Osteoblast (primary cell): ENCODE data around the gene ICE1. TPM values are rescaled to one million over a fixed set of nuclear protein-coding genes. Genes with fewer than 3 reads are reported as not detected.

ENCODE experiments used
- DNase-seq: peaks from one replicate; pipeline ENCODE4 v3.0.0; 2011; ENCODE audit warnings: low spot score, mixed read lengths; ENCODE audit not compliant: insufficient read length; ENCODE audit errors: missing footprints
- H2AFZ ChIP-seq: 2 replicates; pipeline ENCODE4 v1.6.0; 2011; ENCODE audit warnings: mild to moderate bottlenecking, low read length
- H3K27ac ChIP-seq: 2 replicates; pipeline ENCODE4 v1.5.1; 2011; ENCODE audit warnings: mild to moderate bottlenecking, low read depth, low read length, moderate library complexity
- H3K27me3 ChIP-seq: 2 replicates; pipeline ENCODE4 v1.6.0; 2012; ENCODE audit warnings: mild to moderate bottlenecking, control low read depth, inconsistent platforms, low read length, moderate library complexity; ENCODE audit not compliant: insufficient read depth
- H3K36me3 ChIP-seq: 2 replicates; pipeline ENCODE4 v1.5.1; 2011; ENCODE audit warnings: mild to moderate bottlenecking, low read length, control low read depth, moderate library complexity; ENCODE audit not compliant: insufficient read depth
- H3K4me1 ChIP-seq: 2 replicates; pipeline ENCODE4 v1.5.1; 2011; ENCODE audit warnings: mild to moderate bottlenecking, low read length, control low read depth, moderate library complexity; ENCODE audit not compliant: insufficient read depth
- H3K4me2 ChIP-seq: 2 replicates; pipeline ENCODE4 v1.6.0; 2011; ENCODE audit warnings: mild to moderate bottlenecking, low read length; ENCODE audit not compliant: insufficient read depth
- H3K4me3 ChIP-seq: fragments of 200-600 bp; sonication (generic); 3 replicates; pipeline ENCODE4 v1.5.1; 2012; ENCODE audit warnings: mild to moderate bottlenecking, low read length, inconsistent platforms; ENCODE audit not compliant: insufficient read depth
- H3K79me2 ChIP-seq: 2 replicates; pipeline ENCODE4 v1.6.0; 2012; ENCODE audit warnings: mild to moderate bottlenecking, low read length, control low read depth, inconsistent platforms; ENCODE audit not compliant: insufficient read depth
- H3K9me3 ChIP-seq: 2 replicates; pipeline ENCODE4 v1.5.1; 2011; ENCODE audit warnings: low read depth, low read length, control low read depth
- H4K20me1 ChIP-seq: 2 replicates; pipeline ENCODE4 v1.6.0; 2012; ENCODE audit warnings: mild to moderate bottlenecking, low read length, control low read depth; ENCODE audit not compliant: insufficient read depth
- CTCF ChIP-seq: IDR thresholded peaks from 2 replicates; pipeline ENCODE4 v1.5.1; 2011; ENCODE audit warnings: mild to moderate bottlenecking, low read depth, low read length, moderate library complexity; ENCODE audit errors: extremely low read depth
- total RNA-seq: library from RNA; depleted of rRNA; stranded (reverse); fragments of >200 nt; gene quantifications from 2 replicates; pipeline ENCODE4 v1.2.3, GENCODE V29; 2012

The ICE1 gene
- total RNA-seq, 1 donor: 34.0 TPM

- no peak for TF ChIP-seq CTCF
- Histone ChIP-seq H3K79me2 (no peaks in the 10 kb centered on the region), H3K9me3 (no peaks in the 10 kb centered on the region), H4K20me1 (no peaks in the 10 kb centered on the region), H3K36me3 (no peaks in the 10 kb centered on the region), H3K4me2 (no peak overlapping the region), H2AFZ (no peak overlapping the region), H3K27ac (no peak overlapping the region), H3K4me1 (no peaks in the 10 kb centered on the region), H3K4me3 (no peak overlapping the region), H3K27me3 (no peaks in the 10 kb centered on the region)
- no peak for DNase-seq
Observed at GRCh38 chr5:5398071-5398470, 24.4 kb upstream of the ICE1 start.

- Histone ChIP-seq H3K4me1 (no peaks in the 10 kb centered on the region), H3K36me3 (no peaks in the 10 kb centered on the region), H3K79me2 (no peaks in the 10 kb centered on the region), H4K20me1 (no peaks in the 10 kb centered on the region), H3K9me3 (no peaks in the 10 kb centered on the region), H3K27me3 (no peaks in the 10 kb centered on the region), H3K4me2 (no peak overlapping the region), H2AFZ (no peak overlapping the region), H3K27ac (no peak overlapping the region), H3K4me3 (no peak overlapping the region)
- TF ChIP-seq CTCF: no peak
- DNase-seq: no peak
Observed at GRCh38 chr5:5401095-5401494, 21.4 kb upstream of the ICE1 start.

GRCh38 chr5:5403741-5404140 is 18.7 kb upstream of the ICE1 start:
- Histone ChIP-seq H3K79me2 (no peaks in the 10 kb centered on the region), H3K4me2 (no peak overlapping the region), H3K4me1 (no peaks in the 10 kb centered on the region), H2AFZ (no peak overlapping the region), H3K27me3 (no peaks in the 10 kb centered on the region), H3K36me3 (no peaks in the 10 kb centered on the region), H3K9me3 (no peaks in the 10 kb centered on the region), H3K27ac (no peak overlapping the region), H4K20me1 (no peaks in the 10 kb centered on the region), H3K4me3 (no peak overlapping the region)
- DNase-seq: no peak
- no peak for TF ChIP-seq CTCF

- Histone ChIP-seq H3K27ac (no peak overlapping the region), H3K36me3 (no peaks in the 10 kb centered on the region), H3K4me3 (no peak overlapping the region), H3K79me2 (no peaks in the 10 kb centered on the region), H3K27me3 (no peaks in the 10 kb centered on the region), H4K20me1 (no peaks in the 10 kb centered on the region), H3K4me2 (no peak overlapping the region), H3K9me3 (no peaks in the 10 kb centered on the region), H2AFZ (no peak overlapping the region), H3K4me1 (no peaks in the 10 kb centered on the region)
- TF ChIP-seq CTCF: no peak
- DNase-seq: no peak
Observed at GRCh38 chr5:5404381-5404780, 18.1 kb upstream of the ICE1 start.
